GM18517 (cell line): Measurements from ENCODE around the gene MYL4.
"Not testable (repeated sequence)": the region's sequence is repeated elsewhere in the genome, so short reads cannot be mapped to it uniquely, and the experiment has no call there.

Experiments
- ATAC-seq: cut with Tn5 transposase; IDR thresholded peaks from one replicate; pipeline ENCODE4 v1.9.1; 2021; ENCODE audit warnings: mild to moderate bottlenecking, moderate library complexity; ENCODE audit not compliant: unreplicated experiment

MYL4 gene

GRCh38 chr17:47239967-47240651 lies 31.0 kb downstream of the MYL4 start:
- ATAC-seq = no peak

GRCh38 chr17:47240806-47241205 lies 31.7 kb downstream of the MYL4 start:
- no peak for ATAC-seq

GRCh38 chr17:47242648-47243047 lies 33.5 kb downstream of the MYL4 start:
- no peak for ATAC-seq

GRCh38 chr17:47243737-47244598 lies 34.8 kb downstream of the MYL4 start:
- no peak for ATAC-seq

GRCh38 chr17:47244697-47245096 lies 35.5 kb downstream of the MYL4 start:
- ATAC-seq = no peak

- ATAC-seq = no peak
These were observed 37.0 kb downstream of the MYL4 start for GRCh38 chr17:47246120-47246519.

GRCh38 chr17:47250855-47251254 lies 41.7 kb downstream of the MYL4 start:
- ATAC-seq = no peak

- ATAC-seq = no peak
These were observed 42.3 kb downstream of the MYL4 start for GRCh38 chr17:47251421-47251940.

- no peak for ATAC-seq
These were observed 43.1 kb downstream of the MYL4 start for GRCh38 chr17:47252209-47252608.

GRCh38 chr17:47252766-47253512 lies 43.8 kb downstream of the MYL4 start:
- ATAC-seq = no peak

GRCh38 chr17:47253541-47254402 lies 44.6 kb downstream of the MYL4 start, which contains the start of gene ITGB3:
TSS of gene ITGB3 (plus strand) at chr17:47253827. CDS start at chr17:47253862, 35 bp downstream.
- no peak for ATAC-seq

- no peak for ATAC-seq
These were observed 45.3 kb downstream of the MYL4 start for GRCh38 chr17:47254403-47254943.

GRCh38 chr17:47257651-47258339 lies 48.6 kb downstream of the MYL4 start:
- no peak for ATAC-seq

GRCh38 chr17:47262586-47262985 lies 53.4 kb downstream of the MYL4 start:
- ATAC-seq = no peak

GRCh38 chr17:47264166-47264565 lies 55.0 kb downstream of the MYL4 start:
- no peak for ATAC-seq

GRCh38 chr17:47265983-47266541 lies 56.9 kb downstream of the MYL4 start:
- no peak for ATAC-seq

- ATAC-seq = no peak
These were observed 57.6 kb downstream of the MYL4 start for GRCh38 chr17:47266782-47267181.

GRCh38 chr17:47267354-47267828 lies 58.2 kb downstream of the MYL4 start:
- no peak for ATAC-seq

GRCh38 chr17:47268964-47269363 lies 59.8 kb downstream of the MYL4 start:
- ATAC-seq = not testable (repeated sequence)
